CD14-positive monocyte (primary cell): ENCODE results near the gene NPAS3. TPM values are rescaled to one million over a fixed set of nuclear protein-coding genes. Genes with fewer than 3 reads are reported as not detected.

Experiments
- DNase-seq, 3 donors: peaks; one replicate each; pipeline ENCODE4 v3.0.0-alpha.2; 2011 to 2022
- H2AFZ ChIP-seq: 2 replicates; pipeline ENCODE4 v1.6.0; 2012; ENCODE audit warnings: mild to moderate bottlenecking, low read depth, low read length, inconsistent platforms; ENCODE audit not compliant: insufficient read depth, poor library complexity, severe bottlenecking
- H3K27ac ChIP-seq, 2 donors: 1 replicate in 1 of 2; 2 replicates in 1 of 2; pipeline ENCODE4 v1.5.1; 2012 to 2013; ENCODE audit warnings: low read length in 2 of 2, control low read depth in 1 of 2, inconsistent platforms in 1 of 2, low read depth in 1 of 2, mild to moderate bottlenecking in 1 of 2
- H3K27me3 ChIP-seq, 2 donors: one replicate each; pipeline versions ENCODE4 v1.6.0 to v1.6.1; 2011 to 2013; ENCODE audit warnings: low read length in 2 of 2; ENCODE audit not compliant: control insufficient read depth in 2 of 2, insufficient read depth in 2 of 2
- H3K36me3 ChIP-seq, 2 donors: replicated peaks in 1 of 2; 1 replicate in 1 of 2; 2 replicates in 1 of 2; pipeline versions ENCODE4 v1.5.1 to v1.6.1; 2012 to 2013; ENCODE audit warnings: low read length in 2 of 2, control low read depth in 1 of 2, inconsistent platforms in 1 of 2, mild to moderate bottlenecking in 1 of 2; ENCODE audit not compliant: insufficient read depth in 2 of 2, control insufficient read depth in 1 of 2
- H3K4me1 ChIP-seq, 2 donors: 1 replicate in 1 of 2; 2 replicates in 1 of 2; pipeline versions ENCODE4 v1.5.1 to v1.6.1; 2012 to 2013; ENCODE audit warnings: low read length in 2 of 2, control low read depth in 1 of 2, inconsistent platforms in 1 of 2, mild to moderate bottlenecking in 1 of 2, moderate library complexity in 1 of 2; ENCODE audit not compliant: insufficient read depth in 2 of 2, control insufficient read depth in 1 of 2
- H3K4me2 ChIP-seq: replicated peaks from 2 replicates; pipeline ENCODE3; 2012; ENCODE audit warnings: low read length, moderate library complexity, mild to moderate bottlenecking; ENCODE audit not compliant: poor library complexity, severe bottlenecking; ENCODE audit errors: extremely low read depth
- H3K4me3 ChIP-seq, 3 experiments: fragments of 200-600 bp in 1 of 3; sonication (generic) in 1 of 3; replicated peaks in 1 of 3; 1 replicate in 2 of 3; 2 replicates in 1 of 3; pipeline ENCODE4 v1.5.1; 2011 to 2013; ENCODE audit warnings: low read length in 3 of 3, mild to moderate bottlenecking in 3 of 3, control low read depth in 2 of 3, low read depth in 2 of 3, inconsistent platforms in 1 of 3, moderate library complexity in 1 of 3
- H3K79me2 ChIP-seq: 2 replicates; pipeline ENCODE4 v1.6.0; 2012; ENCODE audit warnings: mild to moderate bottlenecking, control low read depth, inconsistent platforms, low read length, moderate library complexity; ENCODE audit not compliant: insufficient read depth
- H3K9ac ChIP-seq: 2 replicates; pipeline ENCODE4 v1.6.0; 2017; ENCODE audit warnings: low read length, mild to moderate bottlenecking; ENCODE audit not compliant: insufficient read depth, poor library complexity, severe bottlenecking
- H3K9me3 ChIP-seq, 2 donors: replicated peaks in 1 of 2; 1 replicate in 1 of 2; 2 replicates in 1 of 2; pipeline versions ENCODE4 v1.5.1 to v1.6.1; 2012 to 2013; ENCODE audit warnings: low read length in 2 of 2, control low read depth in 1 of 2; ENCODE audit not compliant: control insufficient read depth in 1 of 2, insufficient read depth in 1 of 2
- H4K20me1 ChIP-seq: 2 replicates; pipeline ENCODE4 v1.6.0; 2012; ENCODE audit warnings: mild to moderate bottlenecking, low read length, control low read depth, moderate library complexity; ENCODE audit not compliant: insufficient read depth
- H3K27ac Mint-ChIP-seq, 7 donors: one replicate each; pipeline ENCODE4 v1.8.0; 2020; ENCODE audit warnings: mild to moderate bottlenecking in 7 of 7, mixed read lengths in 7 of 7, moderate library complexity in 6 of 7, inconsistent platforms in 2 of 7
- H3K27me3 Mint-ChIP-seq, 3 donors: one replicate each; pipeline ENCODE4 v1.8.0; 2021 to 2022; ENCODE audit warnings: low read depth in 3 of 3, mild to moderate bottlenecking in 3 of 3, mixed read lengths in 3 of 3, moderate library complexity in 3 of 3, inconsistent platforms in 1 of 3
- H3K36me3 Mint-ChIP-seq, 2 donors: one replicate each; pipeline ENCODE4 v1.8.0; 2020; ENCODE audit warnings: mixed read lengths in 2 of 2, inconsistent platforms in 1 of 2, mild to moderate bottlenecking in 1 of 2
- H3K4me1 Mint-ChIP-seq: one replicate; pipeline ENCODE4 v1.8.0; 2020; ENCODE audit warnings: mild to moderate bottlenecking, mixed read lengths
- H3K4me3 Mint-ChIP-seq, 2 donors: one replicate each; pipeline ENCODE4 v1.8.0; 2020; ENCODE audit warnings: mild to moderate bottlenecking in 2 of 2, mixed read lengths in 2 of 2, moderate library complexity in 1 of 2
- H3K9me3 Mint-ChIP-seq, 7 donors: one replicate each; pipeline ENCODE4 v1.8.0; 2020 to 2022; ENCODE audit warnings: mixed read lengths in 7 of 7, mild to moderate bottlenecking in 6 of 7, moderate library complexity in 6 of 7, inconsistent platforms in 2 of 7
- WGBS: methylation state at CpG from one replicate; pipeline ENCODE4 v1.1.5; 2013; ENCODE audit warnings: missing lambda C conversion rate; ENCODE audit not compliant: insufficient coverage; 5-methylcytosine and 5-hydroxymethylcytosine counted together
- intact Hi-C, 2 donors: fragments of 100-400 bp; cut with micrococcal nuclease; formaldehyde crosslinking; loops; one replicate each; pipeline versions ENCODE4 v1.15.0 to v1.15.1; 2023
- polyA plus RNA-seq, 3 donors: library from polyadenylated mRNA; depleted of rRNA in 1 of 3; unstranded in 2 of 3; stranded (reverse) in 1 of 3; fragments of 300-500 nt in 2 of 3; fragments of >200 nt in 1 of 3; fragmentation: Illumina TruSeq in 2 of 3; gene quantifications; 1 replicate in 2 of 3; 2 replicates in 1 of 3; pipeline ENCODE4 v1.2.3, GENCODE V29; 2012 to 2021
- TF ChIP-seq, protein P1 (sequence below): fragments of 200-600 bp; IDR thresholded peaks from one replicate; pipeline ENCODE4 v1.8.0; 2022; ENCODE audit warnings: antibody characterized with exemption, mild to moderate bottlenecking

NPAS3 gene
- polyA plus RNA-seq, 3 donors = not detected

DNA sequence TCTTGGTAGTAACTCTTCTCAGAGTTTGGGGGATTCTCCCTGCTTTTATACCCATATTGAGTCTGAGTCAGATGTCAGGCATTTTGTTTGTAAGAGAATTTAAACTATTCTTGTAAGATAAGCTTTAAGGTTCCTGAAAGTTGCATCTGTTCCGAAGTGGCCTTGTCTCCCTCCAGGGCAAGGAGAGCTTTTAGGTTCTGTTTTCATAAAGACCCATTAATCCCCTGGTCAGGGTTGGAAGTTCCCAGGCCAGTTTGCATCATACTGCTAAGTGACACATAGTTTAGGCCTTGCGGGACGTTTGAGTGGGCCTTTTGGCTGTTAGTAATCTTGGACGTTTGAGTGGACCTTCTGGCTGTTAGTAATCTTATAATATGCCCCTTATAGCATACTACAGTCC is 396.7 kb downstream of the NPAS3 start:
- no peaks in the 10 kb centered on the region for H3K36me3 Mint-ChIP-seq
- Histone ChIP-seq H4K20me1 (no peaks in the 10 kb centered on the region), H3K9me3 (no peaks in the 10 kb centered on the region), H3K27ac (no peak overlapping the region), H3K4me1 (no peaks in the 10 kb centered on the region), H3K36me3 (no peaks in the 10 kb centered on the region), H3K79me2 (no peaks in the 10 kb centered on the region), H2AFZ (no peak overlapping the region), H3K4me3 (no peak overlapping the region), H3K4me2 (no peak overlapping the region), H3K9ac (no peak overlapping the region), H3K27me3 (no peaks in the 10 kb centered on the region)
- no peak overlapping the region for H3K4me3 Mint-ChIP-seq
- intact Hi-C loops = no loop called here
- H3K9me3 Mint-ChIP-seq = peaks cover 0 to 8% (median 7%) of the 10 kb centered on the region in 7 donors
- no peak for DNase-seq
- no peaks in the 10 kb centered on the region for H3K4me1 Mint-ChIP-seq
- peaks cover 0 to 2% (median 0%) of the 10 kb centered on the region in 3 donors for H3K27me3 Mint-ChIP-seq
- TF ChIP-seq, protein P1, sequence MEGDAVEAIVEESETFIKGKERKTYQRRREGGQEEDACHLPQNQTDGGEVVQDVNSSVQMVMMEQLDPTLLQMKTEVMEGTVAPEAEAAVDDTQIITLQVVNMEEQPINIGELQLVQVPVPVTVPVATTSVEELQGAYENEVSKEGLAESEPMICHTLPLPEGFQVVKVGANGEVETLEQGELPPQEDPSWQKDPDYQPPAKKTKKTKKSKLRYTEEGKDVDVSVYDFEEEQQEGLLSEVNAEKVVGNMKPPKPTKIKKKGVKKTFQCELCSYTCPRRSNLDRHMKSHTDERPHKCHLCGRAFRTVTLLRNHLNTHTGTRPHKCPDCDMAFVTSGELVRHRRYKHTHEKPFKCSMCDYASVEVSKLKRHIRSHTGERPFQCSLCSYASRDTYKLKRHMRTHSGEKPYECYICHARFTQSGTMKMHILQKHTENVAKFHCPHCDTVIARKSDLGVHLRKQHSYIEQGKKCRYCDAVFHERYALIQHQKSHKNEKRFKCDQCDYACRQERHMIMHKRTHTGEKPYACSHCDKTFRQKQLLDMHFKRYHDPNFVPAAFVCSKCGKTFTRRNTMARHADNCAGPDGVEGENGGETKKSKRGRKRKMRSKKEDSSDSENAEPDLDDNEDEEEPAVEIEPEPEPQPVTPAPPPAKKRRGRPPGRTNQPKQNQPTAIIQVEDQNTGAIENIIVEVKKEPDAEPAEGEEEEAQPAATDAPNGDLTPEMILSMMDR = no peak
- WGBS = 91% methylated on average over 1 of the region's 4 CpGs
- H3K27ac Mint-ChIP-seq = no peak overlapping the region

DNA sequence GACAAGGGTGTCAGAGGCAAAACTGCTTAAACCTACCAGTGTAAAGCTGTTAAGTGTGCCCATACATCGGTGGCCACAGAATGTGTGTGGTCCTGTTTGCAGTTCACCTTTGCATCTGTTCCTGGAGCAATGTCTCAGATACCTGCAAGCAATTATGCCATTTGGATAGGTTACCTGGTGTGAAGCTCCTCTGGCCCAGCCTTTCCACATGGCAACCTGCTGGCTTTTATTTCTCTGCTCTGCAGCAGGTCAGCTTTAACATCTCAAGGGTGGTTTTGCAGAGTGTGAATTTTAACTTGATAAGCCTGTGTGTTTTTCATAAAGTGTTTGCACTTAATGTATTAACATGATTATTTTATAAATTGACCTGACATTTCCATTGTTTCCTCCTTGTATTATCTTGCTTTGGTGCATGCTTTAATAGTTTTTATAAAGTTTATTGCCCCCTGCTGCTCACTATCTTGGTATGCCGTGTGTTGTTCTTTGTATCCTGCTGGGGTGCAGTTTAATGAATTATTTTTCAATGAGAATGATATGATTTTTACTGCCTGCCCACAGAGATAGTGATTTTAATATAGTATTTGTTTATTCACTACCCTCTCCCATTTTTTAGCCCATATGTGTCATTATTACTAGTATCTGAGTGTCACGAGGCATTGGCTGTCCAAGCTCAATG is 403.8 kb downstream of the NPAS3 start:
- 100% methylated on average over 1 of the region's 3 CpGs for WGBS
- H3K79me2 ChIP-seq = no peaks in the 10 kb centered on the region
- H2AFZ ChIP-seq = no peak overlapping the region
- no peak overlapping the region for H3K4me3 Mint-ChIP-seq
- H3K36me3 ChIP-seq = no peaks in the 10 kb centered on the region
- no peak overlapping the region for H3K27ac ChIP-seq
- no peaks in the 10 kb centered on the region for H3K27me3 Mint-ChIP-seq
- H3K4me1 Mint-ChIP-seq = no peaks in the 10 kb centered on the region
- H3K9ac ChIP-seq = no peak overlapping the region
- H3K4me3 ChIP-seq = no peak overlapping the region
- H3K27me3 ChIP-seq = no peaks in the 10 kb centered on the region
- no peaks in the 10 kb centered on the region for H3K4me1 ChIP-seq
- H3K4me2 ChIP-seq = no peak overlapping the region
- H3K9me3 Mint-ChIP-seq = peaks cover 0 to 6% (median 2%) of the 10 kb centered on the region in 7 donors
- no peak for DNase-seq
- no peaks in the 10 kb centered on the region for H4K20me1 ChIP-seq
- intact Hi-C loops = no loop called here
- H3K9me3 ChIP-seq = no peaks in the 10 kb centered on the region
- TF ChIP-seq, protein P1 = no peak
- H3K27ac Mint-ChIP-seq = no peak overlapping the region
- no peaks in the 10 kb centered on the region for H3K36me3 Mint-ChIP-seq
